Neural cell (in vitro differentiated cells): ENCODE results near the gene TCF12. TPM values are rescaled to one million over a fixed set of nuclear protein-coding genes. Genes with fewer than 3 reads are reported as not detected.

Experiments
- H2AFZ ChIP-seq: fragments of 200-600, 300-800 bp; sonication (generic), shearing (Covaris generic); 2 replicates; pipeline ENCODE4 v1.6.0; 2014; ENCODE audit warnings: low read depth, mild to moderate bottlenecking, antibody characterized with exemption, low read length, moderate library complexity
- H3F3A ChIP-seq: fragments of 200-600 bp; shearing (Covaris generic); 2 replicates; pipeline ENCODE4 v1.6.1; 2016; ENCODE audit warnings: mild to moderate bottlenecking, moderate library complexity, mixed read lengths, antibody characterized with exemption, low read length; ENCODE audit not compliant: insufficient read depth, poor library complexity, severe bottlenecking
- H3K27ac ChIP-seq: fragments of 200-600, 300-800 bp; sonication (generic), shearing (Covaris generic); 2 replicates; pipeline ENCODE4 v1.5.1; 2014; ENCODE audit warnings: mild to moderate bottlenecking, low read length, moderate library complexity
- H3K27me3 ChIP-seq: fragments of 300-800, 200-600 bp; sonication (generic), shearing (Covaris generic); 2 replicates; pipeline ENCODE4 v1.6.0; 2014; ENCODE audit warnings: mild to moderate bottlenecking, low read depth, low read length, moderate library complexity; ENCODE audit not compliant: insufficient read depth
- H3K36me3 ChIP-seq: fragments of 300-800, 200-600 bp; sonication (generic), shearing (Covaris generic); 2 replicates; pipeline ENCODE4 v1.5.1; 2014; ENCODE audit warnings: mild to moderate bottlenecking, antibody characterized with exemption, low read length, moderate library complexity; ENCODE audit not compliant: insufficient read depth
- H3K4me2 ChIP-seq: fragments of 300-800, 200-600 bp; sonication (generic), shearing (Covaris generic); 2 replicates; pipeline ENCODE4 v1.6.0; 2014; ENCODE audit warnings: mild to moderate bottlenecking, low read length
- H3K4me3 ChIP-seq: fragments of 300-800, 200-600 bp; sonication (generic), shearing (Covaris generic); 2 replicates; pipeline ENCODE4 v1.5.1; 2014; ENCODE audit warnings: mild to moderate bottlenecking, low read length, moderate library complexity
- H3K79me2 ChIP-seq: fragments of 200-600 bp; shearing (Covaris generic); replicated peaks from 2 replicates; pipeline ENCODE4 v1.6.0; 2014; ENCODE audit warnings: mild to moderate bottlenecking, low read length, moderate library complexity; ENCODE audit not compliant: insufficient read depth
- H3K9ac ChIP-seq: fragments of 300-800, 200-600 bp; sonication (generic), shearing (Covaris generic); 2 replicates; pipeline ENCODE4 v1.6.1; 2016; ENCODE audit warnings: mild to moderate bottlenecking, low read length, mixed read lengths
- H3K9me2 ChIP-seq: fragments of 200-600 bp; shearing (Covaris generic); 2 replicates; pipeline ENCODE4 v1.6.1; 2016; ENCODE audit warnings: mild to moderate bottlenecking, low read length, mixed read lengths; ENCODE audit not compliant: insufficient read depth
- H3K9me3 ChIP-seq: fragments of 200-600, 300-800 bp; sonication (generic), shearing (Covaris generic); 2 replicates; pipeline ENCODE4 v1.6.1; 2016; ENCODE audit warnings: mild to moderate bottlenecking, mixed run types, low read length, moderate library complexity, mixed read lengths
- H4K20me1 ChIP-seq: fragments of 200-600 bp; shearing (Covaris generic); 2 replicates; pipeline ENCODE4 v1.6.1; 2016; ENCODE audit warnings: mild to moderate bottlenecking, mixed run types; ENCODE audit not compliant: insufficient read depth
- CTCF ChIP-seq: fragments of 450-650 bp; IDR thresholded peaks from 2 replicates; pipeline ENCODE4 v1.5.1; 2014; ENCODE audit warnings: antibody characterized with exemption, mild to moderate bottlenecking, moderate library complexity; ENCODE audit not compliant: poor library complexity, severe bottlenecking
- EP300 ChIP-seq: fragments of 450-650 bp; conservative IDR thresholded peaks from 2 replicates; pipeline ENCODE4 v1.6.1; 2014; ENCODE audit warnings: antibody characterized with exemption, mild to moderate bottlenecking, moderate library complexity; ENCODE audit not compliant: poor library complexity, severe bottlenecking
- EZH2 ChIP-seq: fragments of 200-600, 300-800 bp; shearing (Covaris generic), sonication (generic); IDR thresholded peaks from 2 replicates; pipeline ENCODE4 v1.6.1; 2014; ENCODE audit warnings: antibody characterized with exemption, low read length, borderline replicate concordance, mild to moderate bottlenecking; ENCODE audit not compliant: insufficient read depth, poor library complexity, severe bottlenecking
- MXI1 ChIP-seq: fragments of 450-650 bp; conservative IDR thresholded peaks from 2 replicates; pipeline ENCODE4 v1.6.1; 2014; ENCODE audit warnings: antibody characterized with exemption, mild to moderate bottlenecking; ENCODE audit not compliant: poor library complexity, severe bottlenecking
- POLR2AphosphoS5 ChIP-seq: IDR thresholded peaks from 2 replicates; pipeline ENCODE4 v1.6.1; 2012
- RAD21 ChIP-seq: fragments of 450-650 bp; conservative IDR thresholded peaks from 2 replicates; pipeline ENCODE4 v1.6.1; 2014; ENCODE audit warnings: antibody characterized with exemption, mild to moderate bottlenecking, moderate library complexity
- SMC3 ChIP-seq: fragments of 450-650 bp; conservative IDR thresholded peaks from 2 replicates; pipeline ENCODE4 v1.6.1; 2014; ENCODE audit warnings: antibody characterized with exemption, mild to moderate bottlenecking, moderate library complexity; ENCODE audit not compliant: poor library complexity
- TAF1 ChIP-seq: IDR thresholded peaks from 2 replicates; pipeline ENCODE4 v1.6.1; 2012; ENCODE audit warnings: low read depth
- polyA plus RNA-seq: library from polyadenylated mRNA; depleted of rRNA; stranded (reverse); fragments of >200 nt; gene quantifications from 2 replicates; pipeline ENCODE4 v1.2.3, GENCODE V29; 2014
- TF ChIP-seq, protein P1 (sequence below): IDR thresholded peaks from 2 replicates; pipeline ENCODE4 v1.6.1; 2012; ENCODE audit warnings: borderline replicate concordance

Gene TCF12
- polyA plus RNA-seq, 1 donor from 2014 or later = 52.7 TPM

GRCh38 chr15:57324944-57325679 is 406.7 kb downstream of the TCF12 start:
- H3K9me3 ChIP-seq = no peaks in the 10 kb centered on the region
- H3K27me3 ChIP-seq = no peaks in the 10 kb centered on the region
- no peaks in the 10 kb centered on the region for H4K20me1 ChIP-seq
- no peaks in the 10 kb centered on the region for H3F3A ChIP-seq
- H2AFZ ChIP-seq = no peak overlapping the region
- no peaks in the 10 kb centered on the region for H3K9me2 ChIP-seq
- no peaks in the 10 kb centered on the region for H3K36me3 ChIP-seq
- H3K4me2 ChIP-seq = no peak overlapping the region
- H3K9ac ChIP-seq = no peak overlapping the region
- TF ChIP-seq EP300 (no peak), POLR2AphosphoS5 (no peak), SMC3 (no peak), RAD21 (no peak), MXI1 (no peak), EZH2 (no peak), CTCF (no peak), TAF1 (no peak)
- TF ChIP-seq, protein P1, sequence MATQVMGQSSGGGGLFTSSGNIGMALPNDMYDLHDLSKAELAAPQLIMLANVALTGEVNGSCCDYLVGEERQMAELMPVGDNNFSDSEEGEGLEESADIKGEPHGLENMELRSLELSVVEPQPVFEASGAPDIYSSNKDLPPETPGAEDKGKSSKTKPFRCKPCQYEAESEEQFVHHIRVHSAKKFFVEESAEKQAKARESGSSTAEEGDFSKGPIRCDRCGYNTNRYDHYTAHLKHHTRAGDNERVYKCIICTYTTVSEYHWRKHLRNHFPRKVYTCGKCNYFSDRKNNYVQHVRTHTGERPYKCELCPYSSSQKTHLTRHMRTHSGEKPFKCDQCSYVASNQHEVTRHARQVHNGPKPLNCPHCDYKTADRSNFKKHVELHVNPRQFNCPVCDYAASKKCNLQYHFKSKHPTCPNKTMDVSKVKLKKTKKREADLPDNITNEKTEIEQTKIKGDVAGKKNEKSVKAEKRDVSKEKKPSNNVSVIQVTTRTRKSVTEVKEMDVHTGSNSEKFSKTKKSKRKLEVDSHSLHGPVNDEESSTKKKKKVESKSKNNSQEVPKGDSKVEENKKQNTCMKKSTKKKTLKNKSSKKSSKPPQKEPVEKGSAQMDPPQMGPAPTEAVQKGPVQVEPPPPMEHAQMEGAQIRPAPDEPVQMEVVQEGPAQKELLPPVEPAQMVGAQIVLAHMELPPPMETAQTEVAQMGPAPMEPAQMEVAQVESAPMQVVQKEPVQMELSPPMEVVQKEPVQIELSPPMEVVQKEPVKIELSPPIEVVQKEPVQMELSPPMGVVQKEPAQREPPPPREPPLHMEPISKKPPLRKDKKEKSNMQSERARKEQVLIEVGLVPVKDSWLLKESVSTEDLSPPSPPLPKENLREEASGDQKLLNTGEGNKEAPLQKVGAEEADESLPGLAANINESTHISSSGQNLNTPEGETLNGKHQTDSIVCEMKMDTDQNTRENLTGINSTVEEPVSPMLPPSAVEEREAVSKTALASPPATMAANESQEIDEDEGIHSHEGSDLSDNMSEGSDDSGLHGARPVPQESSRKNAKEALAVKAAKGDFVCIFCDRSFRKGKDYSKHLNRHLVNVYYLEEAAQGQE = no peak
- H3K27ac ChIP-seq = no peak overlapping the region
- no peaks in the 10 kb centered on the region for H3K79me2 ChIP-seq
- no peak overlapping the region for H3K4me3 ChIP-seq

- Histone ChIP-seq H3K79me2 (no peaks in the 10 kb centered on the region), H3F3A (no peaks in the 10 kb centered on the region), H3K27ac (no peak overlapping the region), H3K36me3 (no peaks in the 10 kb centered on the region), H3K27me3 (no peaks in the 10 kb centered on the region), H3K9me3 (no peaks in the 10 kb centered on the region), H3K4me2 (no peak overlapping the region), H3K4me3 (no peak overlapping the region), H4K20me1 (no peaks in the 10 kb centered on the region), H2AFZ (no peak overlapping the region), H3K9ac (no peak overlapping the region), H3K9me2 (no peaks in the 10 kb centered on the region)
- no peak for TF ChIP-seq RAD21
These were observed 407.8 kb downstream of the TCF12 start for GRCh38 chr15:57326196-57326595.
